Tibial nerve (tissue), 4 donors: Measurements from ENCODE around the gene OTOP2. TPM values are rescaled to one million over a fixed set of nuclear protein-coding genes. Genes with fewer than 3 reads are reported as not detected.

Experiments used
- DNase-seq, 2 donors: peaks; one replicate each; pipeline ENCODE4 v3.0.0-alpha.2; 2019; ENCODE audit warnings: low spot score in 2 of 2
- H3K27ac ChIP-seq, 4 donors: fragments of 200-600 bp; sonication (generic) in 3 of 4; one replicate each; pipeline ENCODE4 v1.5.1; 2017 to 2019; ENCODE audit warnings: mild to moderate bottlenecking in 1 of 4
- H3K27me3 ChIP-seq, 2 donors: fragments of 200-600 bp; sonication (generic) in 1 of 2; one replicate each; pipeline versions ENCODE4 v1.5.1 to v1.6.0; 2017 to 2019
- H3K36me3 ChIP-seq, 3 donors: fragments of 200-600 bp; sonication (generic); one replicate each; pipeline ENCODE4 v1.5.1; 2018 to 2019
- H3K4me1 ChIP-seq, 4 donors: fragments of 200-600 bp; sonication (generic) in 3 of 4; one replicate each; pipeline ENCODE4 v1.5.1; 2017 to 2019
- H3K4me3 ChIP-seq, 4 donors: fragments of 200-600 bp; sonication (generic) in 3 of 4; one replicate each; pipeline ENCODE4 v1.5.1; 2017 to 2019; ENCODE audit warnings: mild to moderate bottlenecking in 1 of 4, moderate library complexity in 1 of 4
- H3K9me3 ChIP-seq, 4 donors: fragments of 200-600 bp; sonication (generic) in 3 of 4; one replicate each; pipeline ENCODE4 v1.5.1; 2017 to 2019
- CTCF ChIP-seq, 5 experiments: fragments of 200-600 bp in 3 of 5; fragments of 450-650 bp in 2 of 5; sonication (generic) in 3 of 5; IDR thresholded peaks; one replicate each; pipeline ENCODE4 v1.5.1; 2016 to 2019; ENCODE audit warnings: antibody characterized with exemption in 5 of 5, mild to moderate bottlenecking in 3 of 5, moderate library complexity in 2 of 5
- EP300 ChIP-seq, 2 donors: sonication (generic); formaldehyde crosslinking; IDR thresholded peaks; one replicate each; pipeline ENCODE4 v1.6.1; 2017; ENCODE audit warnings: antibody characterized with exemption in 2 of 2, mild to moderate bottlenecking in 1 of 2
- POLR2A ChIP-seq, 2 donors: fragments of 450-650 bp; IDR thresholded peaks; one replicate each; pipeline ENCODE4 v1.6.1; 2017; ENCODE audit warnings: antibody characterized with exemption in 2 of 2, mild to moderate bottlenecking in 2 of 2, moderate library complexity in 2 of 2
- WGBS, 2 donors: methylation state at CpG; one replicate each; pipeline ENCODE4 v1.1.5; 2018; 5-methylcytosine and 5-hydroxymethylcytosine counted together
- total RNA-seq, 4 donors: library from RNA; depleted of rRNA; stranded (reverse); fragments of >200 nt; gene quantifications; one replicate each; pipeline ENCODE4 v1.1.0, GENCODE V29; 2016

OTOP2 gene
- total RNA-seq, 4 donors from 2014 or later, result not detected

- Histone ChIP-seq H3K36me3 (no peaks in the 10 kb centered on the region), H3K4me1 (peaks cover 0 to 45% (median 21%) of the 10 kb centered on the region in 4 donors), H3K27me3 (peaks cover 0 to 82% of the 10 kb centered on the region in 2 donors), H3K4me3 (no peak overlapping the region), H3K9me3 (no peaks in the 10 kb centered on the region), H3K27ac (no peak overlapping the region)
- TF ChIP-seq POLR2A (IDR thresholded peaks at IDR 0.05) (no peak), CTCF (IDR thresholded peaks at IDR 0.05) (no peak), EP300 (IDR thresholded peaks at IDR 0.05) (no peak)
- DNase-seq, result no peak
- WGBS, 2 donors, result 71 to 74% methylated on average over 3 of the region's 3 CpGs
These were observed 1.2 kb downstream of the OTOP2 start for GRCh38 chr17:74925242-74925641.

GRCh38 chr17:74928786-74929185 is 4.7 kb downstream of the OTOP2 start:
- Histone ChIP-seq H3K9me3 (no peaks in the 10 kb centered on the region), H3K4me1 (peaks cover 0 to 11% (median 6%) of the 10 kb centered on the region in 4 donors), H3K27ac (no peak overlapping the region), H3K4me3 (no peak overlapping the region), H3K36me3 (no peaks in the 10 kb centered on the region), H3K27me3 (peaks cover 0 to 74% of the 10 kb centered on the region in 2 donors)
- TF ChIP-seq EP300 (IDR thresholded peaks at IDR 0.05) (no peak), POLR2A (IDR thresholded peaks at IDR 0.05) (no peak), CTCF (IDR thresholded peaks at IDR 0.05) (no peak)
- WGBS, 2 donors, result 72 to 76% methylated on average over 6 of the region's 6 CpGs
- no peak for DNase-seq

- Histone ChIP-seq H3K9me3 (no peaks in the 10 kb centered on the region), H3K36me3 (no peaks in the 10 kb centered on the region), H3K27ac (no peak overlapping the region), H3K27me3 (peaks cover 0 to 74% of the 10 kb centered on the region in 2 donors), H3K4me1 (peaks cover 0 to 4% (median 0%) of the 10 kb centered on the region in 4 donors), H3K4me3 (no peak overlapping the region)
- TF ChIP-seq POLR2A (IDR thresholded peaks at IDR 0.05), result no peak
- no peak for TF ChIP-seq CTCF (IDR thresholded peaks at IDR 0.05)
- no peak for TF ChIP-seq EP300 (IDR thresholded peaks at IDR 0.05)
- WGBS, 2 donors, result 93 to 94% methylated on average over 23 of the region's 24 CpGs
- no peak for DNase-seq
These were observed 6.5 kb downstream of the OTOP2 start for GRCh38 chr17:74930535-74931036.

- Histone ChIP-seq H3K4me1 (peaks cover 0 to 12% (median 3%) of the 10 kb centered on the region in 4 donors), H3K36me3 (no peaks in the 10 kb centered on the region), H3K4me3 (no peak overlapping the region), H3K27me3 (peaks cover 0 to 86% of the 10 kb centered on the region in 2 donors), H3K27ac (no peak overlapping the region), H3K9me3 (no peaks in the 10 kb centered on the region)
- TF ChIP-seq CTCF (IDR thresholded peaks at IDR 0.05), result no peak
- TF ChIP-seq EP300 (IDR thresholded peaks at IDR 0.05), result no peak
- no peak for TF ChIP-seq POLR2A (IDR thresholded peaks at IDR 0.05)
- 50 to 55% methylated on average over 3 of the region's 3 CpGs for WGBS, 2 donors
- DNase-seq, result no peak
These were observed 11.0 kb downstream of the OTOP2 start for GRCh38 chr17:74935048-74935447.

- Histone ChIP-seq H3K4me1 (peaks cover 0 to 12% (median 3%) of the 10 kb centered on the region in 4 donors), H3K9me3 (no peaks in the 10 kb centered on the region), H3K36me3 (no peaks in the 10 kb centered on the region), H3K27ac (no peak within 1 kb of the TSS), H3K27me3 (peaks cover 0 to 87% of the 10 kb centered on the region in 2 donors), H3K4me3 (no peak within 1 kb of the TSS)
- 2 to 4% methylated on average over 26 to 64 of the region's 78 CpGs for WGBS, 2 donors
- DNase-seq, result no peak
- TF ChIP-seq CTCF (IDR thresholded peaks at IDR 0.05), result no peak
- no peak for TF ChIP-seq POLR2A (IDR thresholded peaks at IDR 0.05)
- TF ChIP-seq EP300 (IDR thresholded peaks at IDR 0.05), result no peak
These were observed 11.8 kb downstream of the OTOP2 start, which contains the start of gene OTOP3 for GRCh38 chr17:74935585-74936469. TSS of gene OTOP3 (plus strand) at chr17:74935898. CDS start at chr17:74935922, 24 bp downstream.
